ENCODE results near the gene ABHD17C.
"Not testable (repeated sequence)": the region's sequence is repeated elsewhere in the genome, so short reads cannot be mapped to it uniquely, and the experiment has no call there.

Gene ABHD17C

DNA sequence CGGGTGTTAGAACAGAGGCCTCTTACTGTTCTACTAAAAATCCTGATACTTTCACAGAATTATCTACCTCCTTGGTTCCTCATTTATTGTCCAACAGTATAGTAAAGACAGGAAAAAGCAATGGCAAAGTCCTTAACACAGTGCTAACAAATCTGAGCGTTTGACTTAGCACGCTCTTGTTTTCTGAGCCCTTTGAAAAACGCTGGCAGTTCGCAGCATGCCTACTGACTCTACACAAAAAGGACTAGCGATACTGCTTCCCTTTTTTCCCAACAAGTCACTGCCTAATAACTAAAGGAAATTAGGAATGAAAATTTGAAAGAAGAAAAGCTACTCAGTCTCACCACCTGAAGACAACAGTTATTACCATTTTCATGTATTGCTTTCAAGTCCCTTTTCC lies 49.3 kb downstream of the ABHD17C start:
- Histone ChIP-seq H2AFZ (ENCODE audit: low read depth, low read length) (no peak overlapping the region), H3K4me1 (ENCODE audit: insufficient read depth, low read length) (peaks cover 43% of the 10 kb centered on the region), H3K27me3 (ENCODE audit: insufficient read depth, low read length) (no peaks in the 10 kb centered on the region), H3K4me3 (ENCODE audit: low read length) (peak overlapping the region; percentile 25), H3K9me3 (ENCODE audit: low read length) (no peaks in the 10 kb centered on the region), H3K36me3 (ENCODE audit: insufficient read depth, low read length) (no peaks in the 10 kb centered on the region)

DNA sequence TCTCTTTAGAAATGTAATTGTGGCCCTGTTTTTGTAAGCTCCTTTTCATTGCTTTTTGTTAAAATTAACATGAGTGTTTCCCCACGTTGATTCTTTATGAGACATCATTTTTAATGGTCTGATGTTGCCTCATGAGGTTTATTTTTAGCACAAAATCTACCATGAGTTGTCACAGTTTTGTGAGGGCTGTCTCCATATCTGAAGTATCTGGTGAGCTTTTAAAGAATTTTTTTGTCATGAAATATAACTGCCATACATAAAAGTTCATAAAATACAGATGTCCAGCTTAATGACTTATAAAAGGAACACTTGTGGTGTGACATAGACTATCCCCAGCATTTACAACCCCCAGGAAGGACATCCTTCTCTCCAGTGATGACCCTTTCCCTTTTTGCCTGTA lies 49.7 kb downstream of the ABHD17C start:
- Histone ChIP-seq H3K9me3 (ENCODE audit: low read length) (no peaks in the 10 kb centered on the region), H3K36me3 (ENCODE audit: insufficient read depth, low read length) (no peaks in the 10 kb centered on the region), H3K27me3 (ENCODE audit: insufficient read depth, low read length) (no peaks in the 10 kb centered on the region), H3K4me3 (ENCODE audit: low read length) (peak overlapping the region; percentile 25), H3K4me1 (ENCODE audit: insufficient read depth, low read length) (peaks cover 47% of the 10 kb centered on the region), H2AFZ (ENCODE audit: low read depth, low read length) (no peak overlapping the region)

DNA sequence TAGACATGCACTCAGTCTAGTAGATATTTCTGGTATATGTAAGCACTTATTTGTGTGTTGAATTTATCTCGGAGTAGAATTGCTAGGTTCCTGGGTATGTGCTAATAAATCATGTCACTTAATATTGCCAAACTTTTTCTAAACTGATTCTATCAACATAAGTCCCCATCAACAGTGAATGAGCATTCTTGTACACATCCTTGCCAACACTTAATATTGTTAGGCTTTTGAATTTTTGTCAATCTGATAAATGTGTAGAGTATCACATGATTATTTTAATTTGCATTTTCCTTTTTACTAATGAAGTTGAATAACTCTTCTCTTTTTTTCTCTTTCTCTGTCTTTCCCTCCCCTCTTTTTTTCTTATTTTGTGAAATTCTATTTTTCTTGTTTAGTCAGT lies 50.8 kb downstream of the ABHD17C start:
- Histone ChIP-seq H3K4me1 (ENCODE audit: insufficient read depth, low read length) (peaks cover 57% of the 10 kb centered on the region), H3K27me3 (ENCODE audit: insufficient read depth, low read length) (no peaks in the 10 kb centered on the region), H2AFZ (ENCODE audit: low read depth, low read length) (no peak overlapping the region), H3K4me3 (ENCODE audit: low read length) (no peak overlapping the region), H3K36me3 (ENCODE audit: insufficient read depth, low read length) (no peaks in the 10 kb centered on the region), H3K9me3 (ENCODE audit: low read length) (no peaks in the 10 kb centered on the region)

DNA sequence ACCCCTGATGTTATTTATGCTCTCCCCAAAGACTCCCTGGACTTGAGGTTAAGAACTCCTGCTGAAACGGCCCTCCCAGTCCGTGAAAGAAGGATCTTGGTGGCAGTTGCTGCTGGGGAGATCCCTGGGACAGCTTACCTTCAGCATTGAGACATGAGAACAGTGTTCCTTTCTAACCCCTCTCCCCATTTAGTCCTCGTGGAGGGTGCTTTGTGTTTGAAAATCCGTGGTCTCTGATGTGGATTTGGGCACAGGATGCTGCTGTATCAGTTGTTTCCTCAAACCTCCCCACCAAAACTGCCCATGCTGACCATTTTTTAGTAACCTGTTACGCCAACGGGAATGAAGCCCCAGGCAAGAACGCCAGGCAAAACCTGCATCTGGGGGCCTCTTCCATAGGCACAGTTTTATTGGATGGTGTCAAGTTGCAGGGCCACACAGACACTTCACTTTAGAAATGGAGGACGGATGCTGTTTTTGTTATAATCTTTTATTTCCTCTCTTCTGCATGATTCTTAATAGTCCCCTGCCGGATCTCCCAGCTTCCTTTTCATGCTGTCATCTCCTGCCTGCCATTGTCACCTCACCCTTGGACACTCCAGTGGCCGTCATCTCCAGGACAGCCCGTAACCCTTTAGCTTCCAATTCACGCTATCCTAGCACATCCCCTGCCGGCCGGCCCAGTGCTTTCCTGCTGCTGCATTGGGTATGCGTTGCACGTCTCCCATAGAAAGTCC lies 52.4 kb downstream of the ABHD17C start:
- H3K9me3 ChIP-seq (ENCODE audit: low read length): no peaks in the 10 kb centered on the region
- no peaks in the 10 kb centered on the region for H3K36me3 ChIP-seq (ENCODE audit: insufficient read depth, low read length)
- H3K4me1 ChIP-seq (ENCODE audit: insufficient read depth, low read length): peaks cover 70% of the 10 kb centered on the region
- H3K4me3 ChIP-seq (ENCODE audit: low read length): peak overlapping the region; percentile 6
- H2AFZ ChIP-seq (ENCODE audit: low read depth, low read length): no peak overlapping the region
- no peaks in the 10 kb centered on the region for H3K27me3 ChIP-seq (ENCODE audit: insufficient read depth, low read length)

DNA sequence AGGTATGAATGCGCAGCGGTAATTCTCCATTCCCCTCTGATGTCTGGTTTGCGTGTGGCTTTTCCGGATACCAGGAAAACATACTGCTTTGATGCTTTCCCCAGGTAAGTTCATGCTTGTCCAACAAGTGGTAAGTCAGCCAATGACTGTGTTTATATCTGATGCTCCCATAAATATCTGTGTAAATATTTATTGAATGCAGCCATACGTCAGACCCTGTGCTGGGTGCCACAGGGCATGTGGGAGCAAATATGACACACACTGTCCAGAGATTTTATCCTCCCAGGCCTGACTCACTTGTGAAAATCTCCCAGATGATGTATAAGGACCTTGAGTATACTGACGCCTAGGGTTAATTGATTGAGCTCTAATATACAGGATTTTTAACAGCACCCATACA lies 54.5 kb downstream of the ABHD17C start:
- H3K4me1 ChIP-seq (ENCODE audit: insufficient read depth, low read length): peaks cover 70% of the 10 kb centered on the region
- H2AFZ ChIP-seq (ENCODE audit: low read depth, low read length): no peak overlapping the region
- peaks cover 7% of the 10 kb centered on the region for H3K36me3 ChIP-seq (ENCODE audit: insufficient read depth, low read length)
- no peak overlapping the region for H3K4me3 ChIP-seq (ENCODE audit: low read length)
- no peaks in the 10 kb centered on the region for H3K27me3 ChIP-seq (ENCODE audit: insufficient read depth, low read length)
- no peaks in the 10 kb centered on the region for H3K9me3 ChIP-seq (ENCODE audit: low read length)

DNA sequence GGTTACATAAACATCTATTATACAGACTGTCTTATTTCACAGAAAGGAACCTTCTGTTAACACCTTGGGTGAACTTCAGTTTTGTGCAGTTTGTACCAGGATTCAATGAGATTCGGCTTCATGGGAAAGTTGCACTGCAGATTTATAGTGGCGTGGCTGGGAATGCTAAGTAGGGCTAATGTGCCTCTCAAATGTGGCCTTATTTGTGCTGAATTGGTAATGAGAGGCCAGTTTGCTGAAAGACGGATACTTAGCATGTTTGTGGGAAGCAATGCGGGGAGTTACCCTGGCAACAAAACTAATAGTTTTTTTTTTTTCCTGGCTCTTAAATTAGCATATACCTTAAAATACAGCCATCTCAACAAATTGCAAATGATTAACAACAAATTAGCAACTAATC lies 55.5 kb downstream of the ABHD17C start:
- Histone ChIP-seq H2AFZ (ENCODE audit: low read depth, low read length) (no peak overlapping the region), H3K4me1 (ENCODE audit: insufficient read depth, low read length) (peaks cover 67% of the 10 kb centered on the region), H3K4me3 (ENCODE audit: low read length) (no peak overlapping the region), H3K9me3 (ENCODE audit: low read length) (no peaks in the 10 kb centered on the region), H3K27me3 (ENCODE audit: insufficient read depth, low read length) (no peaks in the 10 kb centered on the region), H3K36me3 (ENCODE audit: insufficient read depth, low read length) (peaks cover 8% of the 10 kb centered on the region)

DNA sequence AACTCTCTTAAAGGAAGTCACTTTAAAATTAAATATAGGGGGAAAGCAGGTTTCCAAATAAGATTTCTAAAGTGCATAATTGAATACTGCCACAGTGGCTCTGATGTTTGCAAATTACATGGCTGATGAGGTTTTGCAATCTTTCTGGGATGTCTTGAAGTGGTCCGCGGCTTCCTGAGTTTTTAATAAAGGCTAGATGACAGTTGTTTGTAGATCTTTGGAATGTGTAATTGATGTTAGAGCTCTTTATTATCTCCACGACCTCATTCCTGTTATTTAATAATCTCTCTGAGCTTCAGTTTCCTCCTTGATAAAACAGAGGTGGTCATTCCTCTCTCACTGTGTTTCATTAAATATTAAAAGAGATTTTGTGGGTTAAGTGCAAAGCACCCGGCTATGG lies 57.1 kb downstream of the ABHD17C start:
- peaks cover 8% of the 10 kb centered on the region for H3K36me3 ChIP-seq (ENCODE audit: insufficient read depth, low read length)
- peaks cover 59% of the 10 kb centered on the region for H3K4me1 ChIP-seq (ENCODE audit: insufficient read depth, low read length)
- no peak overlapping the region for H3K4me3 ChIP-seq (ENCODE audit: low read length)
- H3K27me3 ChIP-seq (ENCODE audit: insufficient read depth, low read length): no peaks in the 10 kb centered on the region
- H3K9me3 ChIP-seq (ENCODE audit: low read length): no peaks in the 10 kb centered on the region
- no peak overlapping the region for H2AFZ ChIP-seq (ENCODE audit: low read depth, low read length)

DNA sequence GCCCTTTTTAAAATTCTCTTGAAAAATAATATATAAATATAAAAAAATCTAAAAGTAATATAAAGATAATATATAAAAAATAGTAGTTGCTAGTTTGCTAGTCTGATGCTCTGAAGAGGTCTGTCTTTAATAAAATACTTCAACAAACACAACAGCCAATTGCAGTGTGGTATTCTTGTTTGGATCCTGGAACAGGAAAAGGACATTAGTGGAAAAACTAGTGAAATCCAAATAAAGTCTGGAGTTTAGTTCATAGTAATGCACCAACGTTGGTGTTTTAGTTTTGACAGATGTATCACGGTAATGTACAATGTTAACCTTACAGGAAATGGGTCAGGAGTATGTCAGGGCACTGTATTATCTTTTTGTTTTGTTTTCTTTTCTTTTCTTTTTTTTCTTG lies 58.1 kb downstream of the ABHD17C start:
- Histone ChIP-seq H3K36me3 (ENCODE audit: insufficient read depth, low read length) (peaks cover 8% of the 10 kb centered on the region), H3K27me3 (ENCODE audit: insufficient read depth, low read length) (no peaks in the 10 kb centered on the region), H3K9me3 (ENCODE audit: low read length) (no peaks in the 10 kb centered on the region), H2AFZ (ENCODE audit: low read depth, low read length) (no peak overlapping the region), H3K4me1 (ENCODE audit: insufficient read depth, low read length) (peaks cover 49% of the 10 kb centered on the region), H3K4me3 (ENCODE audit: low read length) (no peak overlapping the region)

DNA sequence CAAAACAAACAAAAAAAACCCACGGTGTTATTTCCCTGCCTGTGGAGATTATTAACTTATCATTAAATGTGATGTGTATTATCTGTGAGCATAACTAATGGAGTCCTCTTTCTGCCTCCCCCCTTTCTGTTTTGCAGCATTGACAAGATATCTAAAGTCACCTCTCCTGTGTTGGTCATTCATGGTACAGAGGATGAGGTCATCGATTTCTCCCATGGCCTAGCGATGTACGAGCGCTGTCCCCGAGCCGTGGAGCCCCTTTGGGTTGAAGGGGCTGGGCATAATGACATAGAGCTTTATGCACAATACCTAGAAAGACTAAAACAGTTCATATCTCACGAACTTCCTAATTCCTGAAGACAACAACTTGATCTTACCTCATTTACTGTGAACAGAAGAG lies 58.9 kb downstream of the ABHD17C start:
- no peak overlapping the region for H2AFZ ChIP-seq (ENCODE audit: low read depth, low read length)
- H3K9me3 ChIP-seq (ENCODE audit: low read length): no peaks in the 10 kb centered on the region
- H3K4me3 ChIP-seq (ENCODE audit: low read length): no peak overlapping the region
- no peaks in the 10 kb centered on the region for H3K27me3 ChIP-seq (ENCODE audit: insufficient read depth, low read length)
- H3K4me1 ChIP-seq (ENCODE audit: insufficient read depth, low read length): peaks cover 43% of the 10 kb centered on the region
- peaks cover 8% of the 10 kb centered on the region for H3K36me3 ChIP-seq (ENCODE audit: insufficient read depth, low read length)

DNA sequence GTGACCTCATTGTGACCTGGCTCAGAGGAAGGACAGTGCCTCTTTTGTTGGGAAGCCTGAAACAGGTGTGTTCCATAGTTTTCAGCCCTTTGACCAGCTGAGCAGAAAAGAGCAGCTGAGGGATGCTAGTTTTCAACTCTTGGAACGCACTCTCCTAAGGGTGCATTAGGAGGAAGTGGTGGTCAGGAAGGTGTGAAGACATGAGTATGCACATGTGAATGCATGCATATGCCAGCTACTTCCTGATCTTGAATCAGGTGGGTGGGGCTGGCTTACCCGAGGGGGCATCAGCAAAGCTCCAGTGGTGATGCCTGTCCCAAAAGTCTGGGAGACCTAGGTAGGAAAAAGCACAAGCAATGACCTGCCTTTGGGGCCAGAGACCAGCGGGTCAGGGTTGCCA lies 60.8 kb downstream of the ABHD17C start:
- Histone ChIP-seq H3K27me3 (ENCODE audit: insufficient read depth, low read length) (no peaks in the 10 kb centered on the region), H3K4me1 (ENCODE audit: insufficient read depth, low read length) (peaks cover 25% of the 10 kb centered on the region), H3K4me3 (ENCODE audit: low read length) (no peak overlapping the region), H2AFZ (ENCODE audit: low read depth, low read length) (no peak overlapping the region), H3K9me3 (ENCODE audit: low read length) (no peaks in the 10 kb centered on the region), H3K36me3 (ENCODE audit: insufficient read depth, low read length) (peaks cover 8% of the 10 kb centered on the region)

DNA sequence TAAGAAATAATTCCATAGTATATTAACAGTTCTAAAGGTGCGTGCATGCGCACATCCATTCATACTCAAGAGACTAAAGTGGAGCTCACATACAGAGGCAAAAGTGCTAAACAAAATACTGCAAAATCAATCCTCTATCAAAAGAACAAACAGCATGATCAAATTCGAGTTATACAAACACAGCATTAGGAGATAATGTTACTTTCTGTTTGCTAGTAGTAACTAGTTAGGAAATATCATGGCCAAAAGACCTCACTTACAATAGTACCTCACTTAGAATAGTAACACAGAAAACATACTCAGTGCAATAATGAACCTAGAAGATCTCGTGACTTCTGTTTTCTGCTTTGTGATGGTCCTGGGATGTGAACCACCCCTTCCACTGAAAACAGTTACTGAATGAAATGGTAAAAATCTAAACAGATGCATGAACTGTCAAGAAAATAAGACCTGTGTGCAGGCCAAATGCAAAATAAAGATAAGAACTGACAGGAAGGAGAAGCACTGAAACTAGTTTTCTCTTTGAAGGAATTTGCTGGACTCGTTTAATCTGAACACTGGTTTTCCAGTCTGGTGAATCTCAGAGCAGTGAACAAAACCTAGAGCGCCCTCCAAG lies 63.1 kb downstream of the ABHD17C start:
- Histone ChIP-seq H3K36me3 (ENCODE audit: insufficient read depth, low read length) (peaks cover 8% of the 10 kb centered on the region), H3K9me3 (ENCODE audit: low read length) (no peaks in the 10 kb centered on the region)

DNA sequence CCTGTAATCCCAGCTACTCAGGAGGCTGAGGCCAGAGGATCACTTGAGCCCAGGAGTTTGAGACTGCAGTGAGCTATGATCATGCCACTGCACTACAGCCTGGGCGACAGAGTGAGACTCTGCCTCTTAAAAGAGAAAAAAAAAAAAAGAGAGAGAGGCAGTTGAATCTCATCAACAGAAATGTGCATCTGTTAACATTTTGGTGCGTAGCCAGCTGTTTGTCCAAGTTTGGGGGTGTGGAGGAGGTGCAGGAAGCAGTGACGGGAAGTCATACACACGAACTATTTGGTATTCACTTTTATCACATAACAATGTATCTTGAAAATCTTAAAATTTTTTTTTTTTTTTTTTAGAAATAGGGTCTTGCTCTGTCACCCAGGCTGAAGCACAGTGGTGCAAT lies 65.8 kb downstream of the ABHD17C start:
- H3K9me3 ChIP-seq (ENCODE audit: low read length): no peaks in the 10 kb centered on the region
- no peak overlapping the region for H3K4me3 ChIP-seq (ENCODE audit: low read length)
- H3K4me1 ChIP-seq (ENCODE audit: insufficient read depth, low read length): no peaks in the 10 kb centered on the region
- no peaks in the 10 kb centered on the region for H3K36me3 ChIP-seq (ENCODE audit: insufficient read depth, low read length)
- H2AFZ ChIP-seq (ENCODE audit: low read depth, low read length): no peak overlapping the region
- no peaks in the 10 kb centered on the region for H3K27me3 ChIP-seq (ENCODE audit: insufficient read depth, low read length)

More for the DNA sequence above, 63.1 kb downstream of the ABHD17C start:
- Histone ChIP-seq H2AFZ (ENCODE audit: low read depth, low read length) (no peak overlapping the region), H3K4me3 (ENCODE audit: low read length) (no peak overlapping the region), H3K4me1 (ENCODE audit: insufficient read depth, low read length) (peaks cover 10% of the 10 kb centered on the region), H3K27me3 (ENCODE audit: insufficient read depth, low read length) (no peaks in the 10 kb centered on the region)

DNA sequence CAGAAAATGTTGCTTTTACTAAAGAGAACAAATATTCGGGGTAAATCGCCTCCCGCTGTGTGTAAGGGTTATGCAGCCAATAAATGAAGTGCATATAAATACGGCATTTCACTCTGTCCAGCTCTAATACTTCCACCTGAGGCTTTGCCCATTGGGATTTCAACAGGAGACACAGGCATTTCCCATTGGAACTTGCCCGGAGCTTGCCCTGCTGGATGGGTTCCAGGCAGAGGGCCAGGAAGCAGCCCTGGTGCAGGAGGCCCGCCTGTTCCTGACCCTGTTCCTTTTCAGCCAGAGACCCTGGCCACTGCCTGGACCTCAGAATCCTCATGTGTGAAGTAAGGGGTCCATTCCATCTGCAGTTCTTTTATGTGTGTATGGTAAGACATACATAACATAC lies 66.6 kb downstream of the ABHD17C start:
- no peak overlapping the region for H2AFZ ChIP-seq (ENCODE audit: low read depth, low read length)
- no peaks in the 10 kb centered on the region for H3K4me1 ChIP-seq (ENCODE audit: insufficient read depth, low read length)
- H3K27me3 ChIP-seq (ENCODE audit: insufficient read depth, low read length): no peaks in the 10 kb centered on the region
- no peaks in the 10 kb centered on the region for H3K36me3 ChIP-seq (ENCODE audit: insufficient read depth, low read length)
- H3K9me3 ChIP-seq (ENCODE audit: low read length): no peaks in the 10 kb centered on the region
- H3K4me3 ChIP-seq (ENCODE audit: low read length): no peak overlapping the region

DNA sequence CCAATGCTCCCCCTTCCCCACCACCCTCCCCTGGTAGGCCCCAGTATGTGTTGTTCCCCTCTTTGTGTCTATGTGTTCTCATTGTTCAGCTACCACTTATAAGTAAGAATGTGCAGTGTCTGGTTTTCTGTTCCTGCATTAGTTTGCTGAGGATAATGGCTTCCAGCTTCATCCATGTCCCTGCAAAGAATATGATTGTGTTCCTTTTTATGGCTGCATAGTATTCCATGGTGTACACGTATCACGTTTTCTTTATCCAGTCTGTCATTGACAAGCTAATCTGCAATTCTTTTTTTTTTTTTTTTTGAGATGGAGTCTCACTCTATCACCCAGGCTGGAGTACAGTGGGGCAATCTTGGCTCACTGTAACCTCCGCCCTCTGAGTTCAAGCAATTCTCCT lies 68.1 kb downstream of the ABHD17C start:
- not testable (repeated sequence) for H3K27me3 ChIP-seq (ENCODE audit: insufficient read depth, low read length); H3K4me3 ChIP-seq (ENCODE audit: low read length); H3K36me3 ChIP-seq (ENCODE audit: insufficient read depth, low read length); H3K9me3 ChIP-seq (ENCODE audit: low read length); H3K4me1 ChIP-seq (ENCODE audit: insufficient read depth, low read length); H2AFZ ChIP-seq (ENCODE audit: low read depth, low read length)

Measured in neuron (in vitro differentiated cells).